Neural progenitor cell (in vitro differentiated cells): Measurements from ENCODE around the gene TRPM2.

Experiments used
- EZH2 ChIP-seq: fragments of 200-600 bp; sonication (generic); IDR thresholded peaks from 2 replicates; pipeline ENCODE4 v1.6.1; 2017; ENCODE audit warnings: antibody characterized with exemption, mild to moderate bottlenecking, moderate library complexity
- TF ChIP-seq, protein P1 (sequence below): fragments of 200-600 bp; sonication (generic); IDR thresholded peaks from 2 replicates; pipeline ENCODE4 v1.5.1; 2017; ENCODE audit warnings: antibody characterized with exemption, mild to moderate bottlenecking

DNA sequence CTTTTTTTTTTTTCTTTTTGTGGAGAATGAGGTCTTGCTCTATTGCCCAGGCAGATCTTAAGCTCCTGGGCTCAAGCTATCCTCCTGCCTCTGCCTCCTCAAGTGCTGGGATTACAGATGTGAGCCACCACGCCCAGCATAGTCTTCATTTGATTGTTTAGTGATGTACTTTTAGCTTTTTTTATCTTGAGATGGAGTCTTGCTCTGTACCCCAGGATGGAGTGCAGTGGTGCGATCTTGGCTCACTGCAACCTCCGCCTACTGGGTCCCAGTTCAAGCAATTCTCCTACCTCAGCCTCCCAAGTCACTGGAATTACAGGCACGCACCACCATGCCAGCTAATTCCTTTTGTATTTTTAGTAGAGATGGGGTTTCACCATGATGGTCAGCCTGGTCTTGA, 77.9 kb downstream of the TRPM2 start:
- TF ChIP-seq, protein P1, sequence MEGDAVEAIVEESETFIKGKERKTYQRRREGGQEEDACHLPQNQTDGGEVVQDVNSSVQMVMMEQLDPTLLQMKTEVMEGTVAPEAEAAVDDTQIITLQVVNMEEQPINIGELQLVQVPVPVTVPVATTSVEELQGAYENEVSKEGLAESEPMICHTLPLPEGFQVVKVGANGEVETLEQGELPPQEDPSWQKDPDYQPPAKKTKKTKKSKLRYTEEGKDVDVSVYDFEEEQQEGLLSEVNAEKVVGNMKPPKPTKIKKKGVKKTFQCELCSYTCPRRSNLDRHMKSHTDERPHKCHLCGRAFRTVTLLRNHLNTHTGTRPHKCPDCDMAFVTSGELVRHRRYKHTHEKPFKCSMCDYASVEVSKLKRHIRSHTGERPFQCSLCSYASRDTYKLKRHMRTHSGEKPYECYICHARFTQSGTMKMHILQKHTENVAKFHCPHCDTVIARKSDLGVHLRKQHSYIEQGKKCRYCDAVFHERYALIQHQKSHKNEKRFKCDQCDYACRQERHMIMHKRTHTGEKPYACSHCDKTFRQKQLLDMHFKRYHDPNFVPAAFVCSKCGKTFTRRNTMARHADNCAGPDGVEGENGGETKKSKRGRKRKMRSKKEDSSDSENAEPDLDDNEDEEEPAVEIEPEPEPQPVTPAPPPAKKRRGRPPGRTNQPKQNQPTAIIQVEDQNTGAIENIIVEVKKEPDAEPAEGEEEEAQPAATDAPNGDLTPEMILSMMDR = no peak
- no peak for TF ChIP-seq EZH2
